GM21528 (cell line): ENCODE data around the gene EGR1.

Experiments
- ATAC-seq: cut with Tn5 transposase; IDR thresholded peaks from one replicate; pipeline ENCODE4 v1.9.1; 2021; ENCODE audit warnings: mild to moderate bottlenecking, moderate library complexity; ENCODE audit not compliant: unreplicated experiment, low FRiP score

EGR1 gene

GRCh38 chr5:138465261-138466124 lies at the start of gene EGR1:
TSS of gene EGR1 (plus strand) at chr5:138465479. CDS start at chr5:138465762, 283 bp downstream.
- peak; percentile 61 for ATAC-seq

GRCh38 chr5:138418444-138418843 lies 46.8 kb upstream of the EGR1 start:
- no peak for ATAC-seq

DNA sequence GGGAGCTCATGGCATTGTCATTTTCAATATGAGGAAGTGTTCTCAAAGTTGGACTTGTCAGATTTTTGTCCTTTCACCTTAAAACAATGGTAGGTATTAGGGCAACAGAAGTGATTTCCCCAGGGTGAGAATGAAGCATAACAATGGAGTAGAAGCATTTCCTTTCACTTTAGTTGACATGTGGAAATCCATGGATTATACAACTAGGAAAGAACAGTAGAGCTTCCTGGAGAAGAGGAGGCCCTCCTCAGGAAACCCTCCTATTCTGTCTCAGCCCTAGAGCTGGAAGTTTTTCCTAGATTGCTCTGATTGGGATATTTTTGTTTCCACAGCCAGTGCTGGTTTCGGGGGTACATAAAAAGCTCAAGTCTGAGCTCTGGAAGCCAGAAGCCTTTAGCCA lies 40.2 kb upstream of the EGR1 start:
- ATAC-seq: no peak

GRCh38 chr5:138435943-138436342 lies 29.3 kb upstream of the EGR1 start:
- ATAC-seq: no peak

DNA sequence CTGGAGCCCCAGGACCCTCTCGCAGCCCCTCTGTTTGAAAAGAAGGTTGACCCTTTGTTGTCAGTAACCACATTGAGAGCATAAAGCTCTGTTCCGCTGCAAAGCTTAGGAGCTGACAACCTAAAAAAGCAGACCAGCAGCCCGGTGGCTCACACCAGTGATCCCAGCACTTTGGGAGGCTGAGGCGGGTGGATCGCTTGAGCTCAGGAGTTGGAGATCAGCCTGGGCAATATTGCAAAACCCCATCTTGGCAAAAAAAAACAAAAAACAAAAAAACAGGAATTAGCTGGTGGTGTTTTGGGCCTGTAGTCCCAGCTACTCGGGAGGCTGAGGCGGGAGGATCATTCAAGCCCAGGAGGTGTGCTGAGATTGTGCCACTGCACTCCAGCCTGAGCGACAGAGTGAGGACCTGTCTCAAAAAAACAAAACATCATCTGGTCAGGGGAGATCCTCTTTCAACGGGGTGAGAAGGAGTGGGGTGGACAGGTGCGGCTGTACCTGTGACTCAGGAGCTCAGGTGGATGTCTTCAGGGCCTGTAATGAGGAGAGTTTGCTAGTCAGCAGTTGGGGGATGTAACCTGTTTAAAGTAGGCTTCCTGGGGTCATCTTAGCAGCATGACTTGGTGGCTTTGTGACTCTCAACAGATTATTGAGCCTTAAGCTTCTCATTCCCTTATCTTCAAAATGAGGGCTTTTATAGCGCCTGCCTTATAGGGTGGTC lies 27.1 kb upstream of the EGR1 start:
- no peak for ATAC-seq

- peak; percentile 62 for ATAC-seq
Measured at GRCh38 chr5:138438724-138439476, 26.4 kb upstream of the EGR1 start, which contains the start of gene REEP2. TSS of gene REEP2 (plus strand) at chr5:138439057. CDS start at chr5:138439209, 152 bp downstream.

DNA sequence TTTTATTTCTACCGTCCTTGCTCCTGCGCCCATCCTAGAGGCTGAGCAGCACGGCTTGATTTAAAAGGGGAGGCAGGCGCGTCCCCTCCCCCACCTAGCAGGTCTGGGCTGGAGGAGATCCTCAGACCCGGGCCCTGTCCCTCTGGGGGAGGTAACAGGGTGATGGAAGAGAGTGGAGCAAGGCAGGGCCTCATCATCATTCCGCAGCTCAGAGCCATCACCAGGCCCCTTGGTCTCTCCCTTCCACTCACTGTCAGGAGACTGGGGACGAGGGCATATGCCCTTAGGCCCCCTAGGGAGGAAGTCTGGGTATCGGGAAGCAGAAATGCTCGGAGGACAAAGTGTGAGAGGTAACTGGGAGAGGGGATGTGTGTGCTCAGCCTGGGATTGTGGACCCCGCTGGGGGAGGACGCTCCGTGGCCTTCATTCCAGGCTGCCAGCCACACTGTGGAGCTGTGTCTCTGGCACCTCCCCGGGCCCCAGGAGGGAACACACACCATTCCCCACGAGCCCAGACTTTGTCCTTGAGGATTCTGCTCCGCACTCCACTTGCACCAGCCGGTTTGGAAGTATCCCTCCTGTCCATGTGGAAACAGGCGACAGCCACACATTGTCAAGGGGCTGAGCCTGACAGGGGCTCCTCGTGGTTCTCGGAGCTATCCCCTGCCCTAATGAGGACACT lies 25.7 kb upstream of the EGR1 start:
- no peak for ATAC-seq

GRCh38 chr5:138440159-138441073 lies 24.9 kb upstream of the EGR1 start:
- no peak for ATAC-seq

- ATAC-seq: no peak
Measured at GRCh38 chr5:138441221-138441620, 24.1 kb upstream of the EGR1 start.

DNA sequence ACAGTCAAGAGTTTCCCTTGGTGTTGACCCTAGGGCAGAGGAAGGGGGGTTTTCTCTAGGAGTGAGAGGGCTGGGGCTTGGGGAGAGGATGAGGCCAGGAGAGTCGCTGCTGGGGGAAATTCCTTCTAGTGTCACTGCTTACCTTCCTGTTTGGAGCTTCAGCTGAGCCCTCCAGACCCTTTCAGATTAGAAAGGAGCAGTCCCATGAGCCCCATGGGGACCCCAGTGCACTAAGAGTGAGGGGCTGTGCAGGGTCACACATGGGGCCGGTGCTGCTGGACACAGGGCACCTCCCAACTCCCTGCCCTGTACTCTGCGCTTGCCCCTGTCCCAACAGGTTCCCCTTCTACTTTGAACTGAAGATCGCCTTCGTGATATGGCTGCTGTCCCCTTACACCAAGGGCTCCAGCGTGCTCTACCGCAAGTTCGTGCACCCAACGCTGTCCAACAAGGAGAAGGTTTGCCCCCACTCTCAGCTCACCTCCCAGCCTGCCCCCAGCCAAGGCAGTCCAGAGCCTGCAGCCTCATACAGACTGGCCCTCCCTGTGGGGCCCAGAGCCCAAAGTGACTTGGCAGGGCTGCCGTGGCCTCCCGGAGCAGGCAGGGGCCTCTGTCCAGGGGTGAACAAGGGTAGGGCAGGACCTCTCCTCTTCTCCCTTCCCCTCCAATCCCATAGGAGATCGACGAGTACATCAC lies 21.1 kb upstream of the EGR1 start:
- no peak for ATAC-seq

- no peak for ATAC-seq
Measured at GRCh38 chr5:138444774-138445546, 20.3 kb upstream of the EGR1 start.

DNA sequence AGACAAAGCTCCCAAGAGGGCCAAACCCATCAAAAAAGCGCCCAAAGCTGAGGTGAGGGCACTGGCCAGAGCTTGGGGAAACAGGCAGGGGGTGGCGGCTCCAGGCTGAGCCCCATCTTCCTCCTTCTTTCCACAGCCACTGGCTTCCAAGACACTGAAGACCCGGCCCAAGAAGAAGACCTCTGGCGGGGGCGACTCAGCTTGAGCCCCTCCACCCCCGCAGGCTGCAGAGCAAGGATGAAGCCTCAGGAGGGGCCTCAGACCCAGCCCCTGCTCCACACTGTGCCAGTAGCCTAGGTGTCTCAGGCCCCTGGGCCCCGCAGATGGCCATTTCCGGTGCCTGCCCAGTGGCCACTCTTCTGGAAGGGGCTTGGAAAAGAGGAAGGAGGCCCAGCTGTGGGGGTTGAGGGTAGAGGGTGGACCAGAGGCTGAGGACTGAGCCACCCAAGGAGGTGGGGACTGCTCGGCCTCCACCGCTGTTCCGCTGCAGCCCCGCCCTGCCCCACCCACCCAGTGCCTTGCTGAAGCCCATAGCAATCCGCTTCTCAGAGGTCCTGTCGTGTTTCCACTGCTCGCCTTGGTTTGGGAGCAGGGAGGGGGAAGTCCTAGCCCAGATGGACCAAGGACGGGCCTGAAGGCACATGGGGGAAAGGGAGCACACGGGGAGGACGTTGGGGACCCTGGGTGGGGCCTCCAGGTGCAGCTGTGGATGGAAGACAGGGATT lies 19.6 kb upstream of the EGR1 start:
- no peak for ATAC-seq

GRCh38 chr5:138448070-138448469 lies 17.2 kb upstream of the EGR1 start:
- no peak for ATAC-seq

DNA sequence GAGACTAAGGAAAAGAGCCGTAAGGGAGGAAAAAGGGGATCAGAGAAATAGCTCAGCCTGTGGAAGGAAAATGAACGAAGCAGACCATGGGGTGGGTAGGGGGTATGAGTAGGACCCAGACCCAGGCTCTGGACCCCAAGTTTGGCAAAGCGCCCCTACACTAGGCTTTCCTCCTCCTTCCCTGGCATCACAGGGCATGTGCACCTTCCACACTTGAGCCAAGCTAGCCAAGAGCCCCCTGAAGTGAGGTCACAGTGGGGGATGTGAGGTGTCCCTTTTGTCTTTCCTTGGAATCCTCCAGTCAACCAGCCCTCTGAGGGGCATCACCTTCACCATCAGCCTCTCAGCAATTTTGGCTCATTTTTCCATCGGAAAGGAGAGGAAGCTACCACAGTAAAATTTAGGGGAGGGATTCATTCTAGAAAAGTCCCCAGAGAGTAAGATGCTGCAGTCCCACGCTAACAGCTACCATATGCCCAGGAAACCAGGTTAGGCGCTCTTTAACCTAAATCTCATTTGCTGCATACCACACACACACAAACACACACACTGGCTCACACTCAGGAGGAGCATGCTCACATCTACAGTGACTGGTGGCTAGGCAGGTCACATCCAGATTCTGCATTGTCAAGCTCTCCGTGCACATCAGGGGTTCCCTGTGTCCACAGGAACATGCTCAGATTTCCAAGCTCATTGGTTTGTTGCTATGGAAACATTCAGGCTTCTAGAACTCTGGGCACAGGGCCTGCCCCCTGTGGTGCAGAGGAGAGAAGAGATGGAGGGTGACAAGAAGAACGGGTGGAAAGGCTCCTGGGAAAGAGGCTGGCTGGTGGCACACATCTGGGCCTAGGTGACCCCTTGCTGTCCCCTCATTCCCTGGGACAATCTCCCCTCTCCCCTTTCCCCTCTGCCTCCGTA lies 16.5 kb upstream of the EGR1 start:
- no peak for ATAC-seq

DNA sequence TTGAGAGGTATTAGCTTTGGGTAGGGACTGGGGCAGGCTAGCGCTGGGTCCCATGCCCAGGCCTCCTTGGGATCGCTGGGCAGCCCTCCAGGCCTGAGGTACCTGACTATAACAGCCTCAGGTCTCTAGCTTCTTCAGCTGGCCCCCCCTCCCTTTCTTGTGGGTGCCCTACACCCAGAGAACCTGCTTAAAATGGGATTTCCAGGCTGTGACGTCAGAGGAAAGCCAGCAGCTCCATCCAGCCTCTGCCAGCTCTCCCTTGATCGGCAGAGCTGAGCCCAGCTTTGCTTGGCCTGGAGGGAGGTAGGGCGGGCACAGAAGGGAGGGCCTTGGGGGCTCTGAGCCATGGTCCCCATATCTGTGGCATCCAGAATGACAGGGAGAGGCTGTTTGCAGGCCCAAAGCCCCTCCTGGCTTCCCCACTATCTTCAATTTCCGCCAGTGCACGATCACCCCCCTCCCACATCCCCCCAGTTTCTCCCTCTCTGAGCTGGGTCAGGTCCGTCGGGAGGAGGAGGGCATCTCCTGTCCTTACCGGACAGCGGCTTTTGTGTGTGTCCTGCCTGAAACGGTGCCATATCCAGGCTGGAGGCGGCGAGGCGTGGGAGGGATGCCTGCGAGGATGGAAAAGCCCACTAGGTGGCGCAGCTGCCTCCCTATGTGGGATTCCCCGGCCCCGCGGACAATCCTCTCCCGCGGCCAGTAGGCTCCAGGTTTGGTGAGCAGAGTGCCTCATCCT lies 15.6 kb upstream of the EGR1 start:
- ATAC-seq: peak; percentile 65

- ATAC-seq: no peak
Measured at GRCh38 chr5:138450971-138451370, 14.3 kb upstream of the EGR1 start.
